Renal cortex interstitium (tissue), 15 donors: ENCODE results near the gene SDC4. TPM values are rescaled to one million over a fixed set of nuclear protein-coding genes. Genes with fewer than 3 reads are reported as not detected.
A peak's percentile ranks its signal among the peaks of the same experiment; 100 is the strongest.

Experiments used
- DNase-seq, 11 donors: peaks; one replicate each; pipeline ENCODE4 v3.0.0-alpha.2; 2013; ENCODE audit warnings: low read depth in 9 of 11, low spot score in 4 of 11; ENCODE audit errors: extremely low read depth in 1 of 11
- long read RNA-seq, 16 experiments: transcript quantifications; one replicate each; lab custom pipeline, GENCODE V29; 2026
- polyA plus RNA-seq, 3 donors: library from polyadenylated mRNA; unstranded; fragments of 120-200 nt; gene quantifications; one replicate each; pipeline ENCODE4 v1.2.1, GENCODE V29; 2013; ENCODE audit not compliant: insufficient read length in 3 of 3

The SDC4 gene
- polyA plus RNA-seq: 100 to 1,000 TPM; 130 to 177 (median 159) TPM
- long read RNA-seq, donor 1, transcript SDC4-201 (5 exons, 2,613 nt): major isoform, 23 of 23 reads
- long read RNA-seq, donor 1, partial matches to known transcripts: 0 of 23 reads
- long read RNA-seq, donor 1, other reads (novel, unspliced or antisense): 0 of 23 reads
- long read RNA-seq, donor 2, transcript SDC4-201 (5 exons, 2,613 nt): major isoform, 27 of 27 reads
- long read RNA-seq, donor 2, partial matches to known transcripts: 0 of 27 reads
- long read RNA-seq, donor 2, other reads (novel, unspliced or antisense): 0 of 27 reads
- long read RNA-seq, donor 3, transcript SDC4-201 (5 exons, 2,613 nt): major isoform, 46 of 46 reads
- long read RNA-seq, donor 3, partial matches to known transcripts: 0 of 46 reads
- long read RNA-seq, donor 3, other reads (novel, unspliced or antisense): 0 of 46 reads
- long read RNA-seq, donor 4, transcript SDC4-201 (5 exons, 2,613 nt): major isoform, 31 of 31 reads
- long read RNA-seq, donor 4, partial matches to known transcripts: 0 of 31 reads
- long read RNA-seq, donor 4, other reads (novel, unspliced or antisense): 0 of 31 reads
- long read RNA-seq, donor 5, transcript SDC4-201 (5 exons, 2,613 nt): major isoform, 60 of 700 reads
- long read RNA-seq, donor 5, partial matches to known transcripts: 640 of 700 reads
- long read RNA-seq, donor 5, other reads (novel, unspliced or antisense): 0 of 700 reads
- long read RNA-seq, donor 6, transcript SDC4-201 (5 exons, 2,613 nt): major isoform, 32 of 32 reads
- long read RNA-seq, donor 6, partial matches to known transcripts: 0 of 32 reads
- long read RNA-seq, donor 6, other reads (novel, unspliced or antisense): 0 of 32 reads
- long read RNA-seq, donor 7, transcript SDC4-201 (5 exons, 2,613 nt): major isoform, 33 of 33 reads
- long read RNA-seq, donor 7, partial matches to known transcripts: 0 of 33 reads
- long read RNA-seq, donor 7, other reads (novel, unspliced or antisense): 0 of 33 reads
- long read RNA-seq, donor 8, transcript SDC4-201 (5 exons, 2,613 nt): major isoform, 67 of 67 reads
- long read RNA-seq, donor 8, partial matches to known transcripts: 0 of 67 reads
- long read RNA-seq, donor 8, other reads (novel, unspliced or antisense): 0 of 67 reads
- long read RNA-seq, donor 9, transcript SDC4-201 (5 exons, 2,613 nt): major isoform, 34 of 39 reads
- long read RNA-seq, donor 9, partial matches to known transcripts: 5 of 39 reads
- long read RNA-seq, donor 9, other reads (novel, unspliced or antisense): 0 of 39 reads
- long read RNA-seq, donor 10, transcript SDC4-201 (5 exons, 2,613 nt): major isoform, 32 of 32 reads
- long read RNA-seq, donor 10, partial matches to known transcripts: 0 of 32 reads
- long read RNA-seq, donor 10, other reads (novel, unspliced or antisense): 0 of 32 reads
- long read RNA-seq, donor 11, transcript SDC4-201 (5 exons, 2,613 nt): major isoform, 29 of 29 reads
- long read RNA-seq, donor 11, partial matches to known transcripts: 0 of 29 reads
- long read RNA-seq, donor 11, other reads (novel, unspliced or antisense): 0 of 29 reads
- long read RNA-seq, donor 12, transcript SDC4-201 (5 exons, 2,613 nt): major isoform, 15 of 15 reads
- long read RNA-seq, donor 12, partial matches to known transcripts: 0 of 15 reads
- long read RNA-seq, donor 12, other reads (novel, unspliced or antisense): 0 of 15 reads
- long read RNA-seq, donor 13, transcript SDC4-201 (5 exons, 2,613 nt): major isoform, 31 of 31 reads
- long read RNA-seq, donor 13, partial matches to known transcripts: 0 of 31 reads
- long read RNA-seq, donor 13, other reads (novel, unspliced or antisense): 0 of 31 reads
- long read RNA-seq, donor 14, transcript SDC4-201 (5 exons, 2,613 nt): major isoform, 29 of 29 reads
- long read RNA-seq, donor 14, partial matches to known transcripts: 0 of 29 reads
- long read RNA-seq, donor 14, other reads (novel, unspliced or antisense): 0 of 29 reads
- long read RNA-seq, donor 15, transcript SDC4-201 (5 exons, 2,613 nt): major isoform, 16 of 16 reads
- long read RNA-seq, donor 15, partial matches to known transcripts: 0 of 16 reads
- long read RNA-seq, donor 15, other reads (novel, unspliced or antisense): 0 of 16 reads
- long read RNA-seq, donor 16, transcript SDC4-201 (5 exons, 2,613 nt): major isoform, 83 of 88 reads
- long read RNA-seq, donor 16, partial matches to known transcripts: 5 of 88 reads
- long read RNA-seq, donor 16, other reads (novel, unspliced or antisense): 0 of 88 reads

GRCh38 chr20:45347936-45348778 is at the start of gene SDC4:
Gene SDC4, minus strand, starts transcription at chr20:45348424. Its CDS starts 40 bp downstream, at chr20:45348384.
- no peak for DNase-seq

DNA sequence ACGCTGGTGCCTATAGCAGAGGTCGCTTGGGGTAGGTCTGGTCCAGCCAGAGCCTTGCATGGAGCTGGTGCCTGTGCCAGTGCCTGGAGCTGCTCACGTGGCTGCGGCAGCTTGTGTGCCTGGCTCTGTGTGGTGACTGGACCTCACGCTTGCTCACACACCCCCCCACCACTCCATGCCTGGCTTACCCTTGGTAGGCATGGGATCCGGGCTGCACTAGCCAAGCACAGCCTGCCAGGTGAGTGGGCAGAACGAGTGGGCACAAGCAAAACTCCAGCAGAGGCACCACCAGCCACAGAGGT is 46.8 kb upstream of the SDC4 start:
- no peak for DNase-seq

DNA sequence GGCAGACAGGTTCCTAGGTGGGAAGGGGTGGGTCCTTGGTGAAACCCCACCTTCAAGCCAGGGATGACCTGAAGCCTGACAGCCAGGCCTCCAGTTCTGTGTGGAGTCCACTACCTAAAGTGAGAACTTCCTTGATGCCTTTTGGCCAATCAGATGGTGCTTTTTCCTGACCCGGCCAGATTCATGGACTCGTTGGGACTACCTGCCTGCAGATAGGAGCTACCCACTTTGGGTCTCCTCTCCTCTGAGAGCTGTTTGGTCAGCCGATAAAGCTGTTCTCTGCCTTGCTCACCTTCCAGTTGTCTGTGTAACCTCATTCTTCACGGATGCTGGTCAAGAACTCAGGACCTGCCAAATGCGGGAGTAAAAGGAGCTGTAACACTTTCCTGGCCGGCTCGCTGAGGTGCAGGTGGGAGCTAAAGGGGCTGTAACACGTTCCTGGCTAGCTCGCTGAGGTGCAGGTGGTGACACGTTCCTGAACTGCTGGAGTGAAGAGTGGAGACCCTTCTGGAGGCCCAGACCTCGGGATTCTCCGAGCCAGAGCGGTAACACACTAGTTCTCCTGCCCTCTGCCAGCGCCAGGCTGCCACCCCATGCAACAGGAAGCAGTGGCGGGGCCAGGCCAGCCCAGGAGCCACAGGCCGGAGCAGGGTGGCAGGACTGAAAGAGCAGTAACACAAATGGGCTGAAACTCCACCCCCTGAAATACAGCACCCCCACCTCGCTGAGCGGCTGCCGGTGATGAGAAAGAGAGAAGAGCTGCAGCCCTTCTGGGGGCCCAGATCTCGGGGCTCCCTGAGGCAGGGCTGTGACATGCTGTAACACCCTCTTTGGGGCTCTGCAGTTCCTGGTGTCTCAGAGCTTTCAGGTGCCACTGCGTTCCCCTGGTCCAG is 46.2 kb upstream of the SDC4 start:
- no peak for DNase-seq

- DNase-seq: no peak
These were observed 44.5 kb upstream of the SDC4 start for GRCh38 chr20:45392733-45393132.

DNA sequence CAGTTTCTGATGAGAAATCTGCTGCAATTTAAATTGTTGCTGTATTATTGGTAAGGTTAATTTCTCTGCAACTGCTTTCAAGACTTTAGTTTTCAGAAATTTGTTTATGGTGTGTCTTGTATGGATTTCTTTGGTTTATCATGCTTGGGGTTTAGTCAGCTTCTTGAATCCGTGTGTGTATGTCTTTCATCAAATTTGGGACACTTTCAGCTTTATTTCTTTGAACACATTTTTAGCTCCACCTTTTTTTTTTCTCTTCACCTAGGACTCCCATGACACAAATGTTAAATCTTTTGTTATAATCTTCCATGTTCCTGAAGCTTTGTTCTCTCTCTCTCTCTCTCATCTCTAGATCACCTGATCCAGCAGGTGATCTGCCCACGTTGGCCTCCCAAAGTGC is 43.3 kb upstream of the SDC4 start:
- DNase-seq: no peak

DNA sequence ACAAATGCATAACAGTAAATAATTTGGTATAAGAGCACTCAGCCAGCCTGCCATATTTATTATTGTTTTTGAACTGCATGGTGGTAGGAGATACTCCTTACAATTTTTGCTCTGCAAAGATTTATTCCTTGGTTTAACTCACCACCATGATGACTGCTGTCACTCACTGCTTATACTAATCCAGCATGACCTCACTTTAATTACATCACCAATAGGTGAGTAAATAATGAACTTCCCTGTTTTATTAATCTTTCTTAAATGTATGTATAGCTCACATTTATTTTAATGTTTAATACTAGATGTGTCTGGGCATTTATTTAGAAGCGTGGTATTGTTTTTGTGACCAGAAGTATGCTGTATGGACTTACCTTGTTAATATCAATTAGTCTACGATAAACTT is 42.7 kb upstream of the SDC4 start:
- no peak for DNase-seq

- no peak for DNase-seq
These were observed 39.0 kb upstream of the SDC4 start for GRCh38 chr20:45387274-45387673.

GRCh38 chr20:45378191-45378590 is 30.0 kb upstream of the SDC4 start, which contains the start of gene TP53TG5:
Gene TP53TG5, minus strand, starts transcription at chr20:45378325. Its CDS starts 89 bp downstream, at chr20:45378236.
- no peak for DNase-seq

DNA sequence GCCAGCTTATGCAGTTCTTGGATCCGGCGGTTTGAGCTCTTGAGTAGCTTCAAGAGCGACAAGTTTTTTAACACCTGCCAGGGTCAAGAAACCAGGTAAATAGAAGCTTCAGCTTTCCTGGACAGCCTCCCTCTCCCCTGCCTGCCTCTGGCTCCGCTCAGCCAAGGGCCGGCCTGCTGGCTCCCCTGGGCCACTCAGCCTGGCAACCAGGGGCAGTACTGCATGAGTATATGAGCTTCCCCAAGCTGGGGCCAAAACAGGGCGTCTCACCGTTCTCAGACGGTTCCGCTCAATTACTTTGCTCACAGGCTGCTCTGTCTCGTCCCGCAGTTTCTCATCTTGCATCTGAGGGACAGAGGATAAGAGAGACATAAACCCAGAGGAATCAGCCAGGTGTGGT is 29.0 kb upstream of the SDC4 start:
- peak in 2 of 11 donors; percentile 51 for DNase-seq

- no peak for DNase-seq
These were observed 26.7 kb upstream of the SDC4 start for GRCh38 chr20:45374966-45375365.

- no peak for DNase-seq
These were observed 25.9 kb upstream of the SDC4 start for GRCh38 chr20:45374101-45374467.

GRCh38 chr20:45373353-45374100 is 25.3 kb upstream of the SDC4 start:
- peak; percentile 44 to 84 (median 72) for DNase-seq

DNA sequence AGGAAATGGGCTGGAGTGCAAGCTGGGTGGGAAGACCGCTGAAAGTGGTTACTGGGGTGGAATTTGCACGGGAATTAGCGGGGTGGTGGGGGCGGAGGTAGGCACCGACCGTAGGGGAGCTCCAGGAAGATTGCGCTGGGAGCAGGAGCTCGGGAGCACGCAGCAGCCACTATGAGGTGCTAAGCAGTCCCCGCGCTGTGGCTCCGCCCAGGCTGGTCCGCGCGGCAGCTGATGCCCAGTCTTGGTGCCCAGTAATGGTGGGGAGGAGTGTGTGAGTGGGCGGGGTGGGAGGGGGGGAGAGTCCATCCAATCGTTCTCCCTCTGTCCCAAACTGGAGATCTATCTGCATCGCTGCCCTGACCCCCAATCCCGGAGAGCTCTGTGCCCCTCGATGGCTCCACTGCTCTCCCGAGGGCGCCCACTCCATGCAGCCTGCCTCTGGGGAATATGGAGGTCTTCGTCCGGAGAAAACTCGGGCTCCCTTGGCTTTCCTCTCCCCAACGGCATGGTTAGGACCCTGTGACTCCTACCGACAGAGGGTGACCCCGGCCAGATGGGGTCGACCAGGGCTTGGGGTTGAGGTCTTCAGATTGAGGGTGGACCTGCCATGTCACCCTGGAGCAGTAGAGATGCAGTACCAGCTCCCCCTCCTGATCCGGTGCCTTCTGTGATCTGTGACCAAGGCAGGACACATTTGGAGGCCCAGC is 24.6 kb upstream of the SDC4 start:
- no peak for DNase-seq

GRCh38 chr20:45372241-45372640 is 24.0 kb upstream of the SDC4 start:
- no peak for DNase-seq
